Neural progenitor cell (in vitro differentiated cells): ENCODE results near the gene NOS1AP.

Experiments
- EZH2 ChIP-seq: fragments of 200-600 bp; sonication (generic); IDR thresholded peaks from 2 replicates; pipeline ENCODE4 v1.6.1; 2017; ENCODE audit warnings: antibody characterized with exemption, mild to moderate bottlenecking, moderate library complexity
- EZH2phosphoT487 ChIP-seq: fragments of 200-600 bp; sonication (generic); IDR thresholded peaks from 2 replicates; pipeline ENCODE4 v1.6.1; 2017; ENCODE audit warnings: antibody characterized with exemption
- TF ChIP-seq, protein P1 (sequence below): fragments of 200-600 bp; sonication (generic); IDR thresholded peaks from 2 replicates; pipeline ENCODE4 v1.5.1; 2017; ENCODE audit warnings: antibody characterized with exemption, mild to moderate bottlenecking

GRCh38 chr1:162193815-162194214 is 124.3 kb downstream of the NOS1AP start:
- TF ChIP-seq, protein P1, sequence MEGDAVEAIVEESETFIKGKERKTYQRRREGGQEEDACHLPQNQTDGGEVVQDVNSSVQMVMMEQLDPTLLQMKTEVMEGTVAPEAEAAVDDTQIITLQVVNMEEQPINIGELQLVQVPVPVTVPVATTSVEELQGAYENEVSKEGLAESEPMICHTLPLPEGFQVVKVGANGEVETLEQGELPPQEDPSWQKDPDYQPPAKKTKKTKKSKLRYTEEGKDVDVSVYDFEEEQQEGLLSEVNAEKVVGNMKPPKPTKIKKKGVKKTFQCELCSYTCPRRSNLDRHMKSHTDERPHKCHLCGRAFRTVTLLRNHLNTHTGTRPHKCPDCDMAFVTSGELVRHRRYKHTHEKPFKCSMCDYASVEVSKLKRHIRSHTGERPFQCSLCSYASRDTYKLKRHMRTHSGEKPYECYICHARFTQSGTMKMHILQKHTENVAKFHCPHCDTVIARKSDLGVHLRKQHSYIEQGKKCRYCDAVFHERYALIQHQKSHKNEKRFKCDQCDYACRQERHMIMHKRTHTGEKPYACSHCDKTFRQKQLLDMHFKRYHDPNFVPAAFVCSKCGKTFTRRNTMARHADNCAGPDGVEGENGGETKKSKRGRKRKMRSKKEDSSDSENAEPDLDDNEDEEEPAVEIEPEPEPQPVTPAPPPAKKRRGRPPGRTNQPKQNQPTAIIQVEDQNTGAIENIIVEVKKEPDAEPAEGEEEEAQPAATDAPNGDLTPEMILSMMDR = no peak
- no peak for TF ChIP-seq EZH2
- TF ChIP-seq EZH2phosphoT487 = no peak
